Thoracic aorta (tissue), 2 donors: ENCODE data around the gene PABPC1L. TPM values are rescaled to one million over a fixed set of nuclear protein-coding genes. Genes with fewer than 3 reads are reported as not detected.

Experiments used
- ATAC-seq: fragments of 150-250 bp; one replicate; pipeline ENCODE4 v1.8.0; 2017; ENCODE audit warnings: low read depth; ENCODE audit not compliant: insufficient number of reproducible peaks, low FRiP score
- DNase-seq: peaks from one replicate; pipeline ENCODE4 v3.0.0-alpha.2; 2020; ENCODE audit warnings: low spot score
- H3K27ac ChIP-seq, 2 donors: fragments of 200-600 bp; sonication (generic); 1 replicate in 1 of 2; 2 replicates in 1 of 2; pipeline ENCODE4 v1.5.1; 2016; ENCODE audit warnings: mild to moderate bottlenecking in 2 of 2, moderate library complexity in 2 of 2
- H3K27me3 ChIP-seq: fragments of 200-600 bp; sonication (generic); replicated peaks from 2 replicates; pipeline ENCODE4 v1.6.0; 2016; ENCODE audit warnings: mild to moderate bottlenecking; ENCODE audit not compliant: insufficient read depth
- H3K36me3 ChIP-seq: fragments of 200-600 bp; sonication (generic); one replicate; pipeline ENCODE4 v1.5.1; 2016
- H3K4me1 ChIP-seq, 2 donors: fragments of 200-600 bp; sonication (generic); 1 replicate in 1 of 2; 2 replicates in 1 of 2; pipeline versions ENCODE4 v1.5.1 to v1.6.0; 2016; ENCODE audit warnings: low read depth in 2 of 2, mild to moderate bottlenecking in 1 of 2; ENCODE audit not compliant: control insufficient read depth in 1 of 2
- H3K4me3 ChIP-seq: fragments of 200-600 bp; sonication (generic); 2 replicates; pipeline ENCODE4 v1.5.1; 2016; ENCODE audit warnings: mild to moderate bottlenecking
- H3K9me3 ChIP-seq: fragments of 200-600 bp; sonication (generic); 2 replicates; pipeline ENCODE4 v1.5.1; 2016
- total RNA-seq, 2 donors: library from RNA; depleted of rRNA; stranded (reverse); fragments of >200 nt; gene quantifications; one replicate each; pipeline versions ENCODE4 v1.1.0 to v1.2.3, GENCODE V29; 2016
- TF ChIP-seq, protein P1 (sequence below): fragments of 200-600 bp; sonication (generic); IDR thresholded peaks from one replicate; pipeline ENCODE4 v1.5.1; 2019; ENCODE audit warnings: antibody characterized with exemption

PABPC1L gene
- total RNA-seq, 2 donors from 2014 or later: 29.5 to 33.2 TPM

DNA sequence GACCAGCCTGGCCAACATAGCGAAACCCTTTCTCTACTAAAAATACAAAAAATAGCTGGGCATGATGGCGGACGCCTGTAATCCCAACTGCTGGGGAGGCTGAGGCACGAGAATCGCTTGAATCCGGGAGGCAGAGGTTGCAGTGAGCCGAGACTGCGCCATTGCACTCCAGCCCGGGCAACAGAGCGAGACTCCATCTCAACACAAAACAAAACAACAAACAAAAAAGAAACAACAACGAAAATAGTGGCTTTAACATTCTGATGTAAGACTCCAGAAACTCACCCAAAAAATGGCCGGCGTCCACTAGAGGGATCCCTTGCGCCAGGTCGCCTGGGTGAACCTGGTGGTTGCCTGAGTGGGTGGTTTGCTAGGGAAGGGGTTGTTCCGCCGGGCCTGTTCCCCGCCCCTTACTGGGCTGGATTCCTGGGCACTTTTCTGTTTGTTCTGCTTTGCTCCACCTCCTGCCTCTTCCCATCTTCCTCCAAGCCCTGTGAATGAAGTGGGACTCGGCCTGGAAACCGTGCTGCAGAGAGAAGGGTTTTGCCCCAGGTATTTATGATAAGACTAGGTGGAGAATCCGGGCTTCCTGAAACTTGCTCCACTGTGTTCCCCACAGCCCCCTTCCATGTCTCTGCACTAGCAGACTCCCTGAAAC lies 1.5 kb downstream of the PABPC1L start:
- DNase-seq (no peak), ATAC-seq (no peak)
- no peaks in the 10 kb centered on the region for H3K27me3 ChIP-seq
- H3K9me3 ChIP-seq: no peaks in the 10 kb centered on the region
- peaks cover 6 to 13% of the 10 kb centered on the region in 2 donors for H3K4me1 ChIP-seq
- TF ChIP-seq, protein P1, sequence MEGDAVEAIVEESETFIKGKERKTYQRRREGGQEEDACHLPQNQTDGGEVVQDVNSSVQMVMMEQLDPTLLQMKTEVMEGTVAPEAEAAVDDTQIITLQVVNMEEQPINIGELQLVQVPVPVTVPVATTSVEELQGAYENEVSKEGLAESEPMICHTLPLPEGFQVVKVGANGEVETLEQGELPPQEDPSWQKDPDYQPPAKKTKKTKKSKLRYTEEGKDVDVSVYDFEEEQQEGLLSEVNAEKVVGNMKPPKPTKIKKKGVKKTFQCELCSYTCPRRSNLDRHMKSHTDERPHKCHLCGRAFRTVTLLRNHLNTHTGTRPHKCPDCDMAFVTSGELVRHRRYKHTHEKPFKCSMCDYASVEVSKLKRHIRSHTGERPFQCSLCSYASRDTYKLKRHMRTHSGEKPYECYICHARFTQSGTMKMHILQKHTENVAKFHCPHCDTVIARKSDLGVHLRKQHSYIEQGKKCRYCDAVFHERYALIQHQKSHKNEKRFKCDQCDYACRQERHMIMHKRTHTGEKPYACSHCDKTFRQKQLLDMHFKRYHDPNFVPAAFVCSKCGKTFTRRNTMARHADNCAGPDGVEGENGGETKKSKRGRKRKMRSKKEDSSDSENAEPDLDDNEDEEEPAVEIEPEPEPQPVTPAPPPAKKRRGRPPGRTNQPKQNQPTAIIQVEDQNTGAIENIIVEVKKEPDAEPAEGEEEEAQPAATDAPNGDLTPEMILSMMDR: no peak
- H3K36me3 ChIP-seq: peaks cover 23% of the 10 kb centered on the region
- H3K4me3 ChIP-seq: no peak overlapping the region
- no peak overlapping the region for H3K27ac ChIP-seq

DNA sequence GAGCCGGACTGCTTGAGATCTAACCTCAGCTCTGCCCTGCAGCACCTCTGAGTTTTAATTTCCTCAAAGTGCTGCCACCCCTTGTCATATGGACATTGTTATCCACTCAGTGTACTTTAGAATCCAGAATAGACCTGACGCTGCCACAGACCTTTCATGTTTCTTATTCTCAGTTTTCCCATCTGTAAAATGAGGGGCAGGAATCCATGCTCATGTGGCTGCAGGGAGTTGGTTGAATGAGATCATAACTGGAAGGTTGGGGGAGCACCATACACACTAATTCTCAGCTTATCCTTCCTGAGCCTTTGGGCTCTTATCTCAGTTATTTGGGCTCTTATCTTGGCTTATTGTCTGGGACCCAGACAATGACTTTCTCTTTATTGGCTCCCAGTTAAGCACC lies 2.3 kb downstream of the PABPC1L start:
- DNase-seq: no peak
- no peaks in the 10 kb centered on the region for H3K27me3 ChIP-seq
- peaks cover 6 to 13% of the 10 kb centered on the region in 2 donors for H3K4me1 ChIP-seq
- no peaks in the 10 kb centered on the region for H3K9me3 ChIP-seq
- ATAC-seq: no peak
- H3K4me3 ChIP-seq: no peak overlapping the region
- H3K27ac ChIP-seq: no peak overlapping the region
- TF ChIP-seq, protein P1: no peak
- peaks cover 15% of the 10 kb centered on the region for H3K36me3 ChIP-seq

GRCh38 chr20:44914924-44915323 lies 5.1 kb downstream of the PABPC1L start:
- H3K4me1 ChIP-seq: peaks cover 6 to 7% of the 10 kb centered on the region in 2 donors
- DNase-seq: no peak
- no peaks in the 10 kb centered on the region for H3K27me3 ChIP-seq
- no peaks in the 10 kb centered on the region for H3K9me3 ChIP-seq
- peaks cover 5% of the 10 kb centered on the region for H3K36me3 ChIP-seq
- no peak for ATAC-seq
- TF ChIP-seq, protein P1: no peak
- no peak overlapping the region for H3K27ac ChIP-seq
- no peak overlapping the region for H3K4me3 ChIP-seq

GRCh38 chr20:44916586-44916985 lies 6.7 kb downstream of the PABPC1L start:
- ATAC-seq: no peak
- no peak overlapping the region for H3K27ac ChIP-seq
- no peaks in the 10 kb centered on the region for H3K9me3 ChIP-seq
- H3K4me1 ChIP-seq: no peaks in the 10 kb centered on the region
- TF ChIP-seq, protein P1: no peak
- peaks cover 5% of the 10 kb centered on the region for H3K36me3 ChIP-seq
- H3K4me3 ChIP-seq: no peak overlapping the region
- no peak for DNase-seq
- H3K27me3 ChIP-seq: no peaks in the 10 kb centered on the region

DNA sequence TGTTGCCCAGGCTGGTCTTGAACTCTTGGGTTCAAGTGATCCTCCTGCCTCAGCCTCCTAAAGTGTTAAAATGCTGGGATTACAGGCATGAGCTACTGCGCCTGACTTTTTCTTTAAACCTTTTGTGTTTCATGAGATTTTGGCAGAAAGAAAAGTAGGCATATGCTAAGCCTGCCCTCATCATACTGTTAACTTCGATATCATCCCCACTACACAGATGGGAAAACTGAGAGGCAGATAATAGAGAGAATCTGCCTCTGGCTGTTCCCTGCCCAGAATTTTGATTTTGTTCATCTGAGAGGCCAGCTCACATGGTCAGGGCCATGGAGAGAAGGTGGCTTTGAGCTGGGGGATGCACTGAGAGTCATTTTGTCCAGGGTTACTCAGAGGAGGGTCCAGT lies 7.5 kb downstream of the PABPC1L start:
- Histone ChIP-seq H3K36me3 (peaks cover 5% of the 10 kb centered on the region), H3K27ac (no peak overlapping the region), H3K27me3 (no peaks in the 10 kb centered on the region), H3K9me3 (no peaks in the 10 kb centered on the region), H3K4me3 (no peak overlapping the region), H3K4me1 (no peaks in the 10 kb centered on the region)
- DNase-seq (no peak), ATAC-seq (no peak)
- TF ChIP-seq, protein P1: no peak
